ENCODE results near the gene CACNA2D4.

CACNA2D4 gene

GRCh38 chr12:1842905-1843640 is 75.4 kb downstream of the CACNA2D4 start:
- DNase-seq: no peak

GRCh38 chr12:1842183-1842904 is 76.1 kb downstream of the CACNA2D4 start:
- no peak for DNase-seq

- no peak for DNase-seq
These were observed 76.8 kb downstream of the CACNA2D4 start for GRCh38 chr12:1841586-1842182.

GRCh38 chr12:1840981-1841425 is 77.4 kb downstream of the CACNA2D4 start:
- DNase-seq: no peak

- no peak for DNase-seq
These were observed 78.2 kb downstream of the CACNA2D4 start for GRCh38 chr12:1839956-1840951.

- no peak for DNase-seq
These were observed 79.0 kb downstream of the CACNA2D4 start for GRCh38 chr12:1839464-1839863.

- no peak for DNase-seq
These were observed 79.5 kb downstream of the CACNA2D4 start for GRCh38 chr12:1838994-1839365.

GRCh38 chr12:1838205-1838993 is 80.1 kb downstream of the CACNA2D4 start:
- no peak for DNase-seq

- no peak for DNase-seq
These were observed 80.8 kb downstream of the CACNA2D4 start for GRCh38 chr12:1837541-1838204.

GRCh38 chr12:1836854-1837421 is 81.5 kb downstream of the CACNA2D4 start:
- DNase-seq: no peak

GRCh38 chr12:1836241-1836803 is 82.1 kb downstream of the CACNA2D4 start:
- DNase-seq: no peak

- DNase-seq: no peak
These were observed 83.0 kb downstream of the CACNA2D4 start for GRCh38 chr12:1835211-1836131.

- DNase-seq: no peak
These were observed 84.1 kb downstream of the CACNA2D4 start for GRCh38 chr12:1834186-1834925.

GRCh38 chr12:1833596-1834028 is 84.8 kb downstream of the CACNA2D4 start:
- no peak for DNase-seq

- no peak for DNase-seq
These were observed 85.5 kb downstream of the CACNA2D4 start for GRCh38 chr12:1832801-1833595.

- DNase-seq: peak in 1 of 2 donors; percentile 5
These were observed 87.2 kb downstream of the CACNA2D4 start for GRCh38 chr12:1830981-1831963.
